Peyer's patch (tissue), 4 donors: ENCODE measurements around the gene CD300C.

Experiments used
- CTCF ChIP-seq, 6 experiments: fragments of 450-650 bp in 4 of 6; fragments of 200-600 bp in 2 of 6; sonication (generic) in 1 of 6; IDR thresholded peaks; one replicate each; pipeline ENCODE4 v1.5.1; 2017 to 2019; ENCODE audit warnings: antibody characterized with exemption in 6 of 6, mild to moderate bottlenecking in 3 of 6, moderate library complexity in 1 of 6
- POLR2A ChIP-seq, 2 donors: fragments of 450-650 bp; IDR thresholded peaks; one replicate each; pipeline ENCODE4 v1.5.1; 2017; ENCODE audit warnings: antibody characterized with exemption in 2 of 2, mild to moderate bottlenecking in 2 of 2, moderate library complexity in 2 of 2

- TF ChIP-seq POLR2A (IDR thresholded peaks at IDR 0.05) (no peak), CTCF (IDR thresholded peaks at IDR 0.05) (peak; percentile 82 to 96 (median 90))
Observed at GRCh38 chr17:74493331-74493833, 52.5 kb downstream of the CD300C start.
